COLO829 (cell line): ENCODE data around the gene BRSK1.

ENCODE experiments used
- DNase-seq: peaks from one replicate; pipeline ENCODE4 v3.0.0; 2012; ENCODE audit warnings: low spot score

The BRSK1 gene

DNA sequence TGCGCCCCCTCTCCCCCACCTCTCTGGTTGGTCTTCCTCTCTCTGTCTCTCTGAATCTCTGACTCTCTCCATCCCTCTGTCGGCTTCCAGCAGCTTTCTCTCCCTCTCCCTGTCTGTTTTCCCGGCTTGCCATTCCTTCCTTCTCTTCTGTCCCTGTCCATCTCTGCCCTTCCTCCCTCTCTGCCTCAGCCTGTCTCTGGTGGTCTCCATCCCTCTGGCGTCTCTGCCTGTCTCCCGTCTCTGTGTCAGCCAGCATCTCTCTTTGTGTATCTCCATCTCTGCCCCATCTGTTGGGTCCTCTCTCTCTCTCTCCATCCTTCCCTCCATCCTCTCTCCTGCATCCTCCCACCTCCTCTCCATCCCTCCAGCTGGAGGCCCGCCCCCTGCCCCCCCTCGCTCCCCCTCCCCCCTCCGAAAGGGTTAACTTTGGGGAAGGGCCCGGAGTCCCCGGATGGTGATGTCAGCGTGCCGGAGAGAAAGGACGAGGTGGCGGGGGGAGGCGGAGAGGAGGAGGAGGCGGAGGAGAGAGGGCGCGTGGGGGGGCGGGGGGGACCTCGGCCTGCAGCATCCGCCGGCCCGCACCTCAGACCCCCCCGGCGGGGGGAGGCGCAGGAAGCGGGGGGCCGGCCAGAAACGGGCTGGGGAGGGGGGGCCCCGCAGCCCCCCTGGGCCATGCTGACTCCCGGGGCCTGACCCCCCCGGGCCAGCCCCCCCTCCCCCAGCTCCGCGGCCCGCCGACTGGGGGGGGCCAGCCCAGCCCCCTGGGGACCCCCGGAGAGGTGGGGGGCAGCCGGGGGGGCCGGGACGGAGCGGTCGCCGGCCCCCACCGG is at the start of gene BRSK1:
Gene BRSK1 (plus strand): TSS at position 450 of the 830 bp plus-strand sequence. CDS start 446 bp downstream, outside the sequence.
- DNase-seq: no peak

DNA sequence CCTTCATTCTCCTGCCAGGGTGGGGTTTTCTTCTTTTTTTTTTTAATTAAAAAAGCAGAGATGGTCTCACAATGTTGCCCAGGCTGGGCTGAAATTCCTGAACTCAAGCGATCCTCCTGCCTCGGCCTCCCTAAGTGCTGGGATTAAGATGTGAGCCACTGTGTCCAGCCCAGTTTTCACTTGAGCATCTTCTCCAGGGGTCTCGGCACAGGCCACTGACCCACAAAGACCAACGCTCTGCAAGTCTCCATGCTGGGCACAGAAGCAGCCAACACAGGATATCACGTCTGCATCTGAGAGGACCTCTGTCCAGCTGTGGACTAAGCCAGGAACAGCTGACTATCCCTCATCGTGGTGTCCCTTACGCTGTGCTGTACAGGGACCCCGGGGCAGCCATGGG is 45.8 kb upstream of the BRSK1 start:
- no peak for DNase-seq

DNA sequence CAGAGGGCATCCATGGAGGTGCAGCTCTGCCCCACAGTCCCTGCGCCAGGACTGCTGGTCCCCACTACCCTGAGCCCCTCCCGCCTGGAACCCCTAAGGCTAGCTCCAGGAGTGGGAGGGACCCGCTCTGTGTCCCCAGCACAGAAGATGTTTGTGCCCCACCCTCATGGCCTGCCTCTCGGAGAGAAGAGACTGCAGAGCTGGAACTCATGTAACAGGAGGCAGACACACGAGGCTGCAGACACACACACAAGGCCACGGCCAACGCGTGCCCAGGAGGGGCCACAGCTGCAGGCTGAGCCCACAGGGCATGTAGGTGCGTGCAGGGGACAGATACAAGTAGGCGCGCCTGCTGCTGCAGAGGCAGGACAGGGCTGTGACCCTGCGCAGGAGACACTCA is 44.8 kb upstream of the BRSK1 start:
- DNase-seq: no peak

DNA sequence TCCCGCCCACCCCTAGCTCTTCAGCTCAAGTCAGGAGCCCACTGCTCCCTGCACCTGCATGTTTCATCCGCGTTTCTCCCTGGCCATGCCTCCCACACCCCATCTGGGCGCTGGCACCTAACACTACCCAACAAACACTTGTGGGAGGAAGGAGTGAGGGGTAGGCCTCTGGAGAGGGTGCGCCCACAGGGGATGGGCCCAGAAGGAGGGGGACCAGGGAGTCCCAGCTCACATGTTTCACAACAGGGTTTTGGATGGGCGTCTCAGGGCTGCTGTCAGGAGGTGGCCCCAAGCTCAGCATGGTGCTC is 43.1 kb upstream of the BRSK1 start:
- DNase-seq: no peak

DNA sequence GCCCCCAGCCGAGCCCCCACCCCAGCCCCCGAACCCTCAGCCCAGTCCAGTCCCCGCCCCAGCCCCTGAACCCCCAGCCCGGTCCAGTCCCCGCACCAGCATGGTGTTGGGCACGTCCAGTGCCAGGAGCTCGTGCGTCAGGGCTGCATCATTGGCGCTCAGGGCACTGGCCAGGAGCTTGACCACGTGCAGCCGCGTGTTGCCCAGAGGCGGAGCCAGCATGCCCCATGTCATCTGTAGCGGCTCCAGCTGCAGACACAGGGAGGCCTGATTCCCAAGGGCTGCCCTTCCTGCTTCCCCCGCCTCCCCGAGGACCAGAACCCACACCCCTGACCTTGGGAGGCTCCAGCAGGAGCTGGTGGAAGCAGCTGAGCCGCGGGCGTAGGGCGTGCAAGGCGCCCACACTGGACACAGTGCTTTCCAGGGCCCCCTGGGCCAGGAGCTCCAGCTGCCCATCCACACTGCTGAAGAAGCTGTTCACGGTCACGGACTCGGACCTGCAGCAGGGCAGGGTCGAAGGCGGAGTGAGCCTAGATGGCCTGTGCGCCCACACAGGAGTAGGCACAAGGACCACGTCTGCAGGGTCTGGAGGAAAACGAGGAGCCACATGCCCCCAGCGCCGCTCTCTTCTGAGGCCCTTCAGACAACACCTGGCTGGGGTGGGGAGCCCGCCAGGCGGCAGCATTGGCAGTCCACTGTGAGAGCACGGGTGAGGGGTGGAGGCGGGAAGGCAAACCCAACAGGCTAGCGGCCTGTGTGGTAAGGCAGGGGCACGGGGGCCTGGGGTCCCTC is 42.5 kb upstream of the BRSK1 start:
- DNase-seq: no peak

DNA sequence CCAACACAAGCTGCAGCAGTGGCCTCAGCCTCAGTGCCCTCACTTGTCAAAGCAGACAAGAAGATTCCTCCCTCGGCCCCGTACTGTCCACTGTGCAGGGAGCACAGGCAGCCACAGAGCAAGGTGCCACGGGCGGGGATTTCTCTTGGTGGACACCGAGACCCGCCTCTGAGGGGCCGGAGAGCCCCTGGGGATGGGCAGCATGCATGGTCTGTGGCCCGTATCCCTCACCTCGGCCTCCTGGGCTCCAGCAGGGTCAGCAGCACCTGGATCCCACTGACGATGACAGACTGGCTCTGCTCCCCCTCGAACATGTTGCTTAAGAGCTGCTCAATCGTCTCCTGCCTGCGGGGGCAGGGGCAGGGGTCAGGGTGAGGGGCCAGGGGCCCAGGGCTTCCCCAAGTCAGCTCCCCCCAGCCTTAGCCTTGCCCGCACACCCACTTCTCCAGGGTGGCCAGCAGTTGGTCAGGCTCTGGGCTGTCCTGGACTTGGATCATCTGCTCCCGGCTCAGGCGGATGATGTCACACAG is 41.8 kb upstream of the BRSK1 start:
- no peak for DNase-seq

DNA sequence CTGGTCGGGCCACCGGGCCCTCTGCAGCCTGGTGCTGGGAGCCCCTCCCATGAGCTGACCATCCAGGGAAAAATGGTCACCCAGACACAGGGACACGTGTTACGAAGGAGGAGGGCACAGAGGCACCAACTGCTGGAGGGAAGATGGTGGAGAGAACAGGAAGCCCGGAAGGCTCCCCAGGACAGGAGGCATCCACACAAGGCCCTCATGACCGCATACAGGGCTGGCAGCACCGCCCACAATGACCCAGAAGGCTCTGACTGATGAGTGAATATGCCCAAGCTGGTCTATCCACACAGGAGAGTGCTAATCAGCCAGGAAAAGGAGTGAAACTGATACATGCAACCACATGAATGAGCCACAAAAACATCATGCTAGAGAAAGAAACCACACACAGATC is 41.3 kb upstream of the BRSK1 start:
- no peak for DNase-seq

DNA sequence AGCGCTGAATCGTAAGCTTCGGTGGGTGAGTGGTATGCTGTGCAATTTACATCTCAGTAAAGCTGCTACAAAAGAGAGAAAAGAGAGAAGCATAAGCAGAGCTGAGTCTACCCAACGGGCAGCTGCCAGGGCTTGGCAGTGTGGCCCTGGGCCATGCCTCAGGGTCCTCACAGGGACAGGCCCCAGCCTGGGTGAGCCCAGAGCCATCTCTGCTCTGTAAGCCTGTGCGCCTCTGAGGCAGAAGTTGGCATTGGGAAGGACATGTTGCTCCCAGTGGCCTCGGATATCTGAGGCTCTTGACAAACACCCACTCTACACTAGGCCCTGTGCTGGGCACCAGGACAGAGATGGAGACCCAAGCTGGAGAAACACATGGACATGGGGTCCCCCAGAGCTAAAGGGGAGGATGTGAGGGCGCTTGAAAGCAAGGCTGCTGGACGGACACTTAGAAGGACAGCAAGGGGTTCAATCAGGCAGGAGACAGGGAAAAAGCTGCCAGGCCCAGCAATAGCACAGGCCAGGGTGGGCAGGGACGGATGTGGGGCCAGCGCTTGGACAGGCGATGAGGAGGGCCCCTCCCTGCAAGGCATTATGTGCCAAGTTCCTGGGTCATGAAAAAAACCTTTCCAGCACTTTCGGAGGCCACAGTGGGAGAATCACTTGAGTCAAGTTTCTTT is 39.7 kb upstream of the BRSK1 start:
- DNase-seq: no peak

DNA sequence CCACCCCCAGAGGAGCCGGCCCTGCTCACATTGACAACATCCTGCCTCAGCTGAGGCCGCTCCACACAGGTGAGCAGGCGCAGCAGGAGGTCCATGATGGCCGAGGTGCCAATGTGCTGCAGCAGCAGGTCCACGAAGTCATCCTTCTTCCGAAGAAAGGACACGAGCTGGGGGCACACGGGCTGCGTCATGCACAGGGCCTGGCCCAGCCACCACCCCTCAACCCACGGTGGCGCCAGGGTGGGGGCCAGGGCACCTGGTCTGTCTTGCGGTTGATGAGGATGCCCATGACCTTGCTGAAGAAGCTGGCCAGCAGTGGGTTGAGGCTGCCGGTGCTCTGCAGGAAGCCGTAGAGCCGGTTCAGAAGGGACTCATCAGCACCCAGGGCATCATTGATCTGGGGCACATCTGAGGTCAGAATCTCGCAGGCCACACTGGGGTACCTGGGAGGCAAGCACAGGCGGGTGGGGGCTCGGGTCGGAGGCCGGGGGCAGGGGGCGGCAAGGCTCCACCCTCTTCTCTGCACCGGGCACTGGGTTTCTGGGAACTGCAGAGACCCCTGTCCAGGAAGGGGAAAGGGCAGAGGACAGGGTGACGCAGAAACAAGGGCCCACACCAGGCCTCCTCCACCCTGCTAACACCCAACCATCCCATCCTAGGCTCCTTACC is 38.4 kb upstream of the BRSK1 start:
- DNase-seq: no peak

DNA sequence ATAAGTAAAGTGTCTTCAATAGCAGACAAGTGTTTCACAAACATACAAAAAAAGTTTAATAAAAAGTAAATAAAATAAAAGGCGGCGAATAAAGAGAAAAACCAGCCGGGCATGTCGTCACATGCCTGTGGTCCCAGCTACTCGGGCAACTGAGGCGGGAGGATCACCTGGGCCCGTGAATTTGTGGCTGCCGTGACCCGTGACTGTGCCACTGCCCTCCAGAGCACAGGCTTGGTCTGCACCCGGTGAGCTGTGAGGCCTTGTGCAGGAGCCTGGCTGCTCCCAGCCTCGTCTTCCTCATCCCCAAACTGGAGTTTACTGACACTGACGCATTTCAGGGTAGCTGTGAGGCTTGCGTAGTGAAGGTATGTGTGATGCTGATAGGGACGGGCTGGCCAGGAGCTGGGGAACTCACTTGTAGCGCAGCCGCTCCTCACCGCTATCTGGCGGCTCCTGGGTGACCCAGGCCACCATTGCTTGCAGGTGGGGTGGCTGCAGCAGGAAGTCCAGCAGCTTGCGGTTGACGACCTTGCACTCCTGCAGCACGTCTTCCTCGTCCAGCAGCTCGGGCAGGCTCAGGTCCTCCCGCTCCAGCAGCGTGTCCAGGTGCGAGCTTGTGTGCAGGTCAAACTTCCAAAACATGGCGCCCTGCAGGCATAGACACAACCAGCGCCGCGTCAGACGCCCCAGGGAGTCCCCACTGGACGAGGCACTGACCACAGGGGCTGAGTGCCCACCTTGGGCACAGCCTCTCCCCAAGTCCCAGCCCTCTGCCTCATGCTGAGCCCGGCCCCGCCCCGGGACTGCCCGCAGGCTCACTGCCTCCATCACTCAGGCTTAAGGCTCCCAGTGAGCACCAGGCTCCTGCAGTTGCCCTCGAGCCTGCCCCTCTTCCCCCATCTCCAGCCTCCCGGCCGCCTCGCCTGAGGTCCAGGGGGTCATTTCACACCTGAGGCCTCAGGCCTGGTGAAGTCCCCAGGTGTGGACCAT is 37.0 kb upstream of the BRSK1 start:
- DNase-seq: no peak

DNA sequence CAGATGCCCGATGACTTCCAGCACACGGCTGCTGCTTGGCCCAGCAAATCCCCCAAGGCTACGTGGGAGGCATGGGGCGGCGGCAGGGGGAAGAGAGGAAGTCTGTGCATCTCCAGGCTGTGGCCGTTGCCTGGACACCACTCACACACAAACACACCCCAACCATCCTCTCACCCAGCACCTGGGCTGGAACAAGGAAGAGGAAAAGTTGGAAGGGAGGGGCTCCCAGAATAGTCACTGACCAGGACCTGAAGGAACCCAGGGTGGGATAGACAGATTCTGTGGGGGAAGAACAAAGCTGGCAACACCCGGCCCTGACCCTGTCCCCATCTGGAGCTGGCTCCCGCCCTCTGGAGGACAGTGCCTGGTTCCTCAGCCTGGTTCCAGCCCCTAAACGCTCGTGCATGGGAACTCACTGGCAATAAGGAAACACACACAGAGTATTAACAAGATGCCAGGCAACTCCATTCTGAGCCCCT is 36.1 kb upstream of the BRSK1 start:
- peak; percentile 12 for DNase-seq

DNA sequence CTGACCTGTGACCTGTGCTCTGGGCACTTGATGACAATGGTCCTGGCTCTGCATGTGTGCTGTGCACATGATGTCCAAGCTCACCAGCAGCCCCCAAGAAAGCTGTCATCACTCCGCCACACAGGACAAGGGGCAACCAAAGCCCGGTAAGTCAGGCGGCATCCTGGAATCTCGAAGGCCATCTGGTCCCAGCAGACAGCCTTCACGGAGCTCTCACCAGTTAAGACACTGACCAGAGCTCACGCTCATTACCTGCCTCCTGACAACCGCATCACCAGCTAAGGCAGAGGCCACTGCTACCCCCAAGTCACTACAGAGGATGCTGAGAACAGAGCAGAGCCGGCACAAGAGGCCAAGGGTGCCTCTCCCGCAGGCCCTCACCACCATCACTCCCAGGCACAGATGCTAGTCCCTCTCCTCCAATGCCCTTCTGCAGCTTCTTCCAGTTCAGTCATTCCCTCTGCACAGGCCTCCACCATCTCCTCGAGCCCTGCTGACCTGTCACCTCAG is 35.6 kb upstream of the BRSK1 start:
- no peak for DNase-seq

DNA sequence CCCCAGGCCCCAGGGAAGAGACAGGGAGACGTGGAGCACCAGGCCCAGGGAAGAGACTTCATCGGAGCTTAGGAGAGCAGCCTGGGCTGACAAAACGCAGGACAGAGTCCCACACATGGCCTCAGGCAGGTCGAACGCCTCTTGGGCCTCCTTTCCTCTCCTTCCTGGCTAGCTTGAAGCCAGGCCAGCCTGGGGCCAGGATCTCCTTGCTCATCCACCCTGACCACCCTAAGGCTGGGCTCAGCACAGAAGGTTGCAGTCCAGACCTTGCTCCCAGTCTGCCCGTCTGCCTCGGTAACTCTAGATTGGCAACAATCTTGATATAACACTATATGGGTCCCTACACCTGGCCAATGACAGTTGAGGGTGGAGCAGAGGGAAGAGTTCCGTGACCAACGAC is 35.1 kb upstream of the BRSK1 start:
- DNase-seq: no peak

DNA sequence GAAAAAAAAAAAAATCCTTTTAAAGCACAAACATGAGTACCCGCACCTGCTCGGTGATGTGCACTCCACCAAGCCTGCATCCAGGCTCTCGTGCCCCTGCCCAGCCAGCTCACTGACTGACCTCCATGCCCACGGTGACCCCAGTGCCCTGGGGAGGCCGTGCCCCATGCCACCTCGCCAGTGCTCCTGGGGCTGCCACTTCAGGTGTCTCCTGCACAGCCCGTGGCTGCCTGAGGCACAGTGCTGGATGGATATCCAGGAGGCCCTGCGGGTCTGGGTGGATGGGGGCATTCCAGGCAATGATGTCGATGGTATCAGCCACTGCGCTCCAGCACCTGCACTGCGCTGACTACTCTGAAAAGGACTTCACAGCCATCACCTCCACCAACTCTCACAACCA is 34.0 kb upstream of the BRSK1 start:
- no peak for DNase-seq

DNA sequence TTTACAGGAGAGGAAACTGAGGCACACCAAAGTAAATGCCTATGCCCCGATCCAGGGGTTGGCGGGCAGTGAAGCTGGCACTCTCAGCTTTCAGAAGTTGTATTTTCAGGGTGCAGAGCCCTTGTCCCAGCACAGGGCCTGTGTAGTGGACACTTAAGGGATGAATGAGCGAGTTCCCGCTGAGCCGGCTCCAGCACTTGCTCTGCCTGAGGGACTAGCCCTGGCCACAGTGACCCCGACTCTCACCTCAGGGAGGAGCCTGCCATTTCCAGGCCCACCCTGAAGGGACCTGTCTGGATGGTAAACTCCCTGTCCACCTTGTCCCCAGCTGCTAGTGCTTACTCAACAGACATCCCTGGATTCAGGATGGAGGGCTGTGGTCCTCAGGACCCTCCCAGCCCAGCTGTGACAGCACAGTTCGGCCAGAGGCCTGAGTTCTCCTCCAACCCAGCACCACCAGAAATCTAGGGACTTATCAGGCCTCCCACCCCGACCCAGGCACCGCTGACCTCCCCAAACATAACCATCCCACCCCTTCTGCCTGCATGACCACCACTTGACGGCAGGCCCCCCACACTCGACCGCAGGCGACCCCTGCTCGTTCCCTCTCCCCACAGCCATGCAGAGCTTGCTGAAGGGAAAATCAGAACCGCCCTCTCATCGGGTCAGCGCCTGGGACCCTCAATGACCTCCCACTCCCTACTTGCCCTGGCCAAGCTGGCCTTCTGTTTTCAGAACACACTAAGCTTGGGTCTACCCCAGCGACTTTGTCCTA is 33.3 kb upstream of the BRSK1 start:
- DNase-seq: no peak

DNA sequence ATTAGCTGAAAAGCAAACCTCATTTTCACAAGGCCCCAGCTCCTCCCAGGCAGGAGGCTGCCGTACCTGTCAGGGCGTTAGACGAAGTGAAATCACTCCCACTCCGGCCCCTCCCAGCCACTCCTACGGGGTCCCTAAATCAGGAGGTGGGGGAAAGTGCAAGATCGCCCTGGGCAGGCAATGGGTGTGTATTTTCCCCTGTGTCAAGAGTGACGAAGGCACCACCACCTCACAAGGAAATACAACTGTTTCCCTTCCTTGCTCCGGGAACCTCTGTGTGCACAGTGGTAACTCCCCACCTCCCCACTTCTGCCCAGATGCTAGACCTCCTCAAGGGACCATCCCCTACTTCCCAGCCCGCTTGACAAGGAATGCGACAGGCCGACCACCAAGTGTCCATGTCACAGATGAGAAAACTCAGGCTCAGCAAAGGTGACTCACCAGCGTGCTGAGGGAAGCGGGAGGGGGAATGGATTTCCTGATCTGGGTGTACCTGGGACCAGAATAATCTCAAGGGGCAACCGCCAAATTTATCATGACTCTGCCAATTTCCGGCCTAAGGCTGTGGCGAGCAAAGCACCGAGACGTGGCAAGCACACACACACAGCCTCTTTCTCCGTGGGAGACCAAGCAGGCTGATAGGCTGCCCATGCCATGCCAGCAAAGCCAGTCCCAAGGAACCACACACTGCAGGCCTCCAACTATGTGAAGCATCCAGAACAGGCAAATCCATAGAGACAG is 32.3 kb upstream of the BRSK1 start:
- DNase-seq: no peak

DNA sequence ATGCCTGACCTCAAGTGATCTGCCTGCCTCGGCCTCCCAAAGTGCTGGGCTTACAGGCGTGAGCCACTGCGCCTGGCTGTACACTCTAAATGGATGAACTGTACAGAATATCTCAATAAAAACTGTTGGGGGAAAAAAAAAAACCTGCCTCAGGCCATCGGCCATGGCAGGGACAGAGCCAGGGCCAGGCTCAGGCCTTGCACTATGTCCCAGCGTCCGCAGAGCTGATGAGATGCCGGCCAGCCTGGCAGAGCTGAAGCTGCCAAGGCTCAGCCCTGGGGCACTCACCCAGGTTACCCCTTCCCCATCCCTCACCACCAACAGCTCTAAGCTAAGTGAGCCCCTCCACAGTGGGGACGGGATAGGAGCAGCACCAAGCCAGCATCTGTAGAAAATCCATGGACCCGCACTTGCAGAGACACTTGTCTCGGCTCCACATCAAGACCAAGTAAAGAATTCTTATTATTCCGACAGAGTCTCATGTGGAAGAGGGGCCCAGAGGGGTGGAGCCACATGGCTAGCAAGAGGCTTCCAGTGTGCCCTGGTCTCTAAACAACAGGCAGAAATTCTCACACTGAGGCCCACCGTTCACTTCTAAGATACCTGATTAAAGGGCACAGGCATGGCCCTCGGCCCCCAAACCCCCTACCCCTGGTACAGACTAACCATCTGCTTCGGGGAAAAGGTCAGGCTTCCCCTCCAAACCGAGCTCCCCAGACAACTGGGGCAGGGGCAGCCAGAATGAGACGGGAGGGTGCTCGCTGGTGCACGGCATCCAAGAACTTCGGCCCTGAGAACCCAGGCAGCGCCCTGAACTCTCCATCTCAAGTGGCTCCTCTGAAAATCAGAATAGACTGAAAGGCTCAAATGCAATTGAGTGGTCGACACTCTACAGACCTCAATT is 30.8 kb upstream of the BRSK1 start:
- no peak for DNase-seq
